IMR-90 (cell line): ENCODE results near the gene RCBTB1.

Source experiments
- BHLHE40 ChIP-seq: fragments of 150-350 bp; IDR thresholded peaks from 2 replicates; pipeline ENCODE4 v1.6.1; 2016; ENCODE audit warnings: mild to moderate bottlenecking, low read depth, low read length
- CEBPB ChIP-seq: IDR thresholded peaks from 2 replicates; pipeline ENCODE4 v1.6.1; 2012; ENCODE audit warnings: low read depth, low read length, improper control_type of control experiment
- CTCF ChIP-seq: conservative IDR thresholded peaks from 2 replicates; pipeline ENCODE4 v1.5.1; 2012; ENCODE audit warnings: mild to moderate bottlenecking, low read depth, low read length, improper control_type of control experiment
- ELK1 ChIP-seq: fragments of 150-350 bp; IDR thresholded peaks from 2 replicates; pipeline ENCODE4 v1.6.1; 2016; ENCODE audit warnings: low read depth, mild to moderate bottlenecking, low read length, moderate library complexity, borderline replicate concordance
- FOS ChIP-seq: fragments of 150-350 bp; IDR thresholded peaks from 2 replicates; pipeline ENCODE4 v1.6.1; 2016; ENCODE audit warnings: low read depth, low read length
- MAFK ChIP-seq: IDR thresholded peaks from 2 replicates; pipeline ENCODE4 v1.6.1; 2012; ENCODE audit warnings: low read depth, low read length, improper control_type of control experiment
- MXI1 ChIP-seq: IDR thresholded peaks from 2 replicates; pipeline ENCODE4 v1.6.1; 2012; ENCODE audit warnings: low read depth, mild to moderate bottlenecking, low read length, moderate library complexity, borderline replicate concordance
- POLR2A ChIP-seq: IDR thresholded peaks from 2 replicates; pipeline ENCODE4 v1.6.1; 2012; ENCODE audit warnings: mild to moderate bottlenecking, low read depth, low read length
- RAD21 ChIP-seq: IDR thresholded peaks from 2 replicates; pipeline ENCODE4 v1.6.1; 2012; ENCODE audit warnings: low read length, improper control_type of control experiment
- RFX5 ChIP-seq: IDR thresholded peaks from 2 replicates; pipeline ENCODE4 v1.8.0; 2012; ENCODE audit warnings: low read depth, mild to moderate bottlenecking, low read length, moderate library complexity
- SMC3 ChIP-seq: fragments of 150-350 bp; IDR thresholded peaks from 2 replicates; pipeline ENCODE4 v1.6.1; 2016; ENCODE audit warnings: low read depth, mild to moderate bottlenecking, antibody characterized with exemption, low read length, moderate library complexity

- TF ChIP-seq POLR2A (no peak), CTCF (no peak), MAFK (no peak), BHLHE40 (no peak), MXI1 (no peak), RAD21 (no peak), RFX5 (no peak), ELK1 (no peak), FOS (no peak), CEBPB (no peak), SMC3 (no peak)
These were observed 16.6 kb upstream of the RCBTB1 start for GRCh38 chr13:49602005-49602404.
